ENCODE measurements around the gene MYO1H. TPM values are rescaled to one million over a fixed set of nuclear protein-coding genes. Genes with fewer than 3 reads are reported as not detected.

The MYO1H gene
- total and polyA plus RNA-seq, 2 of the 8 experiments (the other 6 are each of a cell fraction or from before 2014, with no cell fraction given): 0.03 TPM; not detected in 1

DNA sequence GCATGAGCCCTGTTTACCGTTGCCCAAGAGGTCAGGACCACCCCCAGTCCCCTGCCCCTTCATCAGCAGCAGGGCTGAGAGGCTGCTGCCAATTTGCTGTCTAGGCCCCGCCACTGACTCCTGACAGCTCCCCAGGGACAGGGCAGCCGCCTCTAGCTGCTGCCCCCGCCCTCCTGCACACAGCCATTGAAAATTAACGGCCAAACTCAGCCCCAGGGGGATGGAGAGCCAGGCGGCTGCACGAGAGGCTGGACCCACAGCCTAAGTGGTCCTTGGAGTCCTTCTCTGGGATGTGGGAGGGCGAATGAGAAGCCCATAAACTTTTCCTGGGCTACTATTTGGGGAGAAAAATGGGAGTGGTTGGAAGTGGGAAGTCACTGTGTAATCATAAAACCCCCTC lies 43.2 kb upstream of the MYO1H start:
- no peak overlapping the region for H3K56ac ChIP-seq (replicated peaks; ENCODE audit: insufficient read length, low read depth, low read length)
- peaks cover 0 to 1% of the 10 kb centered on the region in 2 experiments for H4K20me1 ChIP-seq (replicated peaks in 1 of 2; ENCODE audit: control insufficient read depth in 1 of 2, insufficient read depth in 2 of 2, low read length in 2 of 2)
- H3K27me3 ChIP-seq (replicated peaks in 1 of 4; ENCODE audit: control insufficient read depth in 3 of 4, extremely low read depth in 1 of 4, insufficient read depth in 3 of 4, low read length in 3 of 4): peaks cover 5 to 32% (median 22%) of the 10 kb centered on the region in 4 experiments
- no peak for TF ChIP-seq CREB1 (IDR thresholded peaks at IDR 0.05)
- TF ChIP-seq ASH2L (IDR thresholded peaks at IDR 0.05; ENCODE audit: low read length): no peak
- no peak for TF ChIP-seq BRCA1 (IDR thresholded peaks at IDR 0.05; ENCODE audit: low read depth, low read length)
- no peak for TF ChIP-seq POLR2A (IDR thresholded peaks at IDR 0.05; ENCODE audit: control extremely low read depth in 1 of 2, low read depth in 2 of 2, low read length in 2 of 2)
- TF ChIP-seq BCL11A (IDR thresholded peaks at IDR 0.05; ENCODE audit: low read depth in 2 of 2, low read length in 2 of 2): no peak
- TF ChIP-seq EGR1 (IDR thresholded peaks at IDR 0.05; ENCODE audit: borderline replicate concordance, low read depth, low read length): no peak
- TF ChIP-seq BACH1 (IDR thresholded peaks at IDR 0.05; ENCODE audit: low read length): no peak
- no peak for TF ChIP-seq NANOG (IDR thresholded peaks at IDR 0.05; ENCODE audit: insufficient read depth, low read depth, low read length, poor library complexity, severe bottlenecking)
- H4K91ac ChIP-seq (replicated peaks; ENCODE audit: insufficient read length, low read length): no peak overlapping the region
- no peaks in the 10 kb centered on the region for H3K9me3 ChIP-seq (ENCODE audit: insufficient read depth in 2 of 2, low read depth in 1 of 2, low read length in 1 of 2)
- no peak overlapping the region for H3K18ac ChIP-seq (ENCODE audit: extremely low read depth, low read length)
- no peak overlapping the region for H2BK20ac ChIP-seq (ENCODE audit: low read length)
- H3K14ac ChIP-seq (ENCODE audit: insufficient read length): no peak overlapping the region
- ChIA-PET POLR2A (ENCODE audit: partially characterized antibody) (no interaction called here), CTCF (ENCODE audit: partially characterized antibody) (interaction anchor here (1.2 to 2.3 kb wide), 6 partner anchors 14 to 116 kb away, joined by 3 to 9 read pairs (median 4); no protein-coding TSS in a partner anchor)
- H4K5ac ChIP-seq (ENCODE audit: insufficient read length, low read depth, low read length): no peak overlapping the region
- no peak overlapping the region for H3K27ac ChIP-seq (ENCODE audit: low read depth, low read length)
- no peak overlapping the region for H2AFZ ChIP-seq (ENCODE audit: low read length)
- no peak overlapping the region for H2BK5ac ChIP-seq (ENCODE audit: low read depth, low read length)
- peaks cover 2% of the 10 kb centered on the region; the same call in 1 of the 2 replicates for H3K23me2 ChIP-seq (ENCODE audit: low read depth, low read length)
- no peaks in the 10 kb centered on the region for H3K4me1 ChIP-seq (replicated peaks in 1 of 4; ENCODE audit: control insufficient read depth in 3 of 4, insufficient read depth in 4 of 4, low read length in 3 of 4)
- H3K4me2 ChIP-seq (ENCODE audit: insufficient read depth in 1 of 2, low read depth in 2 of 2, low read length in 2 of 2): no peak overlapping the region
- no peak overlapping the region for H2BK15ac ChIP-seq (ENCODE audit: low read length)
- H2AK5ac ChIP-seq (ENCODE audit: low read depth, low read length): no peak overlapping the region
- no peak overlapping the region for H3K4ac ChIP-seq (replicated peaks; ENCODE audit: insufficient read length, low read depth, low read length)
- no peak overlapping the region for H3K4me3 ChIP-seq (ENCODE audit: extremely low read depth in 1 of 4, insufficient read depth in 2 of 4, low read depth in 3 of 4, low read length in 4 of 4)
- 75% methylated on average over 8 of the region's 8 CpGs; no CpG with 5 or more reads in 1 of the 2 experiments for WGBS, 2 experiments (ENCODE audit: extremely low coverage in 1 of 2, insufficient coverage in 1 of 2, insufficient read length in 1 of 2, insufficient replicate concordance in 2 of 2, low coverage in 1 of 2, low lambda C conversion rate in 2 of 2, missing lambda C conversion rate in 1 of 2)
- no peak overlapping the region for H4K8ac ChIP-seq (ENCODE audit: extremely low read depth, insufficient read depth, low read length)
- FAIRE-seq (no peak), DNase-seq (ENCODE audit: low read depth in 1 of 2, low spot score in 2 of 2) (no peak)
- H2BK120ac ChIP-seq (replicated peaks; ENCODE audit: low read depth, low read length): no peak overlapping the region
- H3K36me3 ChIP-seq (ENCODE audit: control insufficient read depth in 2 of 4, insufficient read depth in 4 of 4, low read length in 3 of 4): no peaks in the 10 kb centered on the region
- no peak overlapping the region for H3K23ac ChIP-seq (ENCODE audit: insufficient read length)
- H3K79me2 ChIP-seq (ENCODE audit: control insufficient read depth in 1 of 2, insufficient read depth in 2 of 2, low read length in 2 of 2): no peaks in the 10 kb centered on the region
- no peak overlapping the region for H2BK12ac ChIP-seq (ENCODE audit: low read depth, low read length)
- no peaks in the 10 kb centered on the region for H3K79me1 ChIP-seq (ENCODE audit: low read depth, low read length)
- H3K9ac ChIP-seq (replicated peaks in 1 of 4; ENCODE audit: extremely low read depth in 1 of 4, low read depth in 3 of 4, low read length in 3 of 4): no peak overlapping the region
